MCF 10A (cell line): ENCODE results near the gene LAPTM5. TPM values are rescaled to one million over a fixed set of nuclear protein-coding genes. Genes with fewer than 3 reads are reported as not detected.

Experiments used
- BruUV-seq: library from RNA; stranded (reverse); fragments of 400-500 nt; replicated peaks from 2 replicates; lab custom pipeline; 2021; lab: Mats Ljungman, UMichigan
- CTCF ChIA-PET: fragments of 300-600 bp; sonication (Branson Sonifier 250); formaldehyde crosslinking; extraction: SDS; loops from one replicate; lab custom pipeline; 2021; ENCODE audit warnings: antibody characterized with exemption, inconsistent platforms; lab: Yijun Ruan, JAX
- POLR2A ChIA-PET: fragments of 300-600, 350-650 bp; sonication (Branson Sonifier 250); formaldehyde crosslinking; extraction: SDS; loops from one replicate; lab custom pipeline; 2020; ENCODE audit warnings: antibody characterized with exemption, inconsistent platforms; lab: Yijun Ruan, JAX
- DNase-seq: peaks from one replicate; pipeline ENCODE4 v3.0.0-alpha.2; 2018; ENCODE audit not compliant: unreplicated experiment
- H3K27ac Mint-ChIP-seq: one replicate; pipeline ENCODE4 v1.8.0; 2022; ENCODE audit warnings: mild to moderate bottlenecking, low read depth, mixed read lengths; ENCODE audit not compliant: unreplicated experiment
- H3K27me3 Mint-ChIP-seq: one replicate; pipeline ENCODE4 v1.8.0; 2022; ENCODE audit warnings: mixed read lengths; ENCODE audit not compliant: insufficient read depth, unreplicated experiment
- H3K36me3 Mint-ChIP-seq: one replicate; pipeline ENCODE4 v1.8.0; 2022; ENCODE audit warnings: mild to moderate bottlenecking, moderate library complexity, mixed read lengths; ENCODE audit not compliant: insufficient read depth, unreplicated experiment
- H3K4me1 Mint-ChIP-seq: one replicate; pipeline ENCODE4 v1.8.0; 2022; ENCODE audit warnings: mixed read lengths; ENCODE audit not compliant: insufficient read depth, unreplicated experiment
- H3K4me3 Mint-ChIP-seq: one replicate; pipeline ENCODE4 v1.8.0; 2022; ENCODE audit warnings: mild to moderate bottlenecking, moderate library complexity, mixed read lengths; ENCODE audit not compliant: unreplicated experiment
- H3K9me3 Mint-ChIP-seq: one replicate; pipeline ENCODE4 v1.8.0; 2022; ENCODE audit warnings: mixed read lengths; ENCODE audit not compliant: unreplicated experiment
- CTCF ChIP-seq: fragments of 200-600 bp; IDR thresholded peaks from one replicate; pipeline ENCODE4 v1.8.0; 2022; ENCODE audit warnings: antibody characterized with exemption, mild to moderate bottlenecking; ENCODE audit not compliant: unreplicated experiment
- intact Hi-C: fragments of 100-400 bp; cut with micrococcal nuclease; formaldehyde crosslinking; loops from 2 replicates; pipeline ENCODE4 v1.14.1; 2022
- total RNA-seq: library from RNA; stranded (reverse); gene quantifications from 2 replicates; pipeline ENCODE4 v1.2.3, GENCODE V29; 2022

LAPTM5 gene
- total RNA-seq, 1 experiment from 2014 or later: 15.9 TPM

GRCh38 chr1:30749691-30750583, 7.6 kb downstream of the LAPTM5 start:
- no peak overlapping the region for H3K4me3 Mint-ChIP-seq
- TF ChIP-seq CTCF: no peak
- DNase-seq: no peak
- no peaks in the 10 kb centered on the region for H3K36me3 Mint-ChIP-seq
- intact Hi-C loops: no loop called here
- ChIA-PET CTCF (interaction anchor here (1.2 to 1.5 kb wide), 2 partner anchors 30 to 31 kb away, joined by 3 to 4 read pairs; no protein-coding TSS in a partner anchor), POLR2A (interaction anchor here (0.6 to 1.8 kb wide), 2 partner anchors 12 to 1519 kb away, joined by 3 to 7 read pairs; no protein-coding TSS in a partner anchor)
- BruUV-seq: no TSS peak
- no peak overlapping the region for H3K27ac Mint-ChIP-seq
- peaks cover 32% of the 10 kb centered on the region for H3K4me1 Mint-ChIP-seq
- H3K27me3 Mint-ChIP-seq: no peaks in the 10 kb centered on the region
- H3K9me3 Mint-ChIP-seq: no peaks in the 10 kb centered on the region

- Mint-ChIP-seq H3K27ac (peak overlapping the region; percentile 97), H3K9me3 (no peaks in the 10 kb centered on the region), H3K4me1 (peaks cover 32% of the 10 kb centered on the region), H3K27me3 (no peaks in the 10 kb centered on the region), H3K4me3 (no peak overlapping the region), H3K36me3 (no peaks in the 10 kb centered on the region)
- intact Hi-C loops: no loop called here
- BruUV-seq: no TSS peak
- DNase-seq: peak; percentile 20
- CTCF ChIA-PET: interaction anchor here (0.7 to 1.6 kb wide), 6 partner anchors 9 to 37 kb away, joined by 3 to 11 read pairs (median 3); partner anchors contain the start of gene LAPTM5
- TF ChIP-seq CTCF: no peak
- POLR2A ChIA-PET: interaction anchor here (0.6 to 1.8 kb wide), 5 partner anchors 8 to 1600 kb away, joined by 3 to 7 read pairs (median 3); no protein-coding TSS in a partner anchor
These were observed 8.7 kb downstream of the LAPTM5 start for GRCh38 chr1:30748699-30749401.

- no peak overlapping the region for H3K4me3 Mint-ChIP-seq
- H3K27ac Mint-ChIP-seq: peak overlapping the region; percentile 97
- TF ChIP-seq CTCF: no peak
- intact Hi-C loops: no loop called here
- no peaks in the 10 kb centered on the region for H3K36me3 Mint-ChIP-seq
- no peaks in the 10 kb centered on the region for H3K27me3 Mint-ChIP-seq
- no peaks in the 10 kb centered on the region for H3K9me3 Mint-ChIP-seq
- no TSS peak for BruUV-seq
- peaks cover 38% of the 10 kb centered on the region for H3K4me1 Mint-ChIP-seq
- CTCF ChIA-PET: interaction anchor here (0.7 to 1.6 kb wide), 4 partner anchors 9 to 38 kb away, joined by 3 to 11 read pairs (median 3); partner anchors contain the start of gene LAPTM5
- POLR2A ChIA-PET: interaction anchor here (0.6 to 1.8 kb wide), 5 partner anchors 9 to 1600 kb away, joined by 3 to 7 read pairs (median 3); no protein-coding TSS in a partner anchor
- DNase-seq: peak; percentile 92
These were observed 9.4 kb downstream of the LAPTM5 start for GRCh38 chr1:30748098-30748698.
